ENCODE measurements around the gene AKAP14.
"Not testable (repeated sequence)": the region's sequence is repeated elsewhere in the genome, so short reads cannot be mapped to it uniquely, and the experiment has no call there.

AKAP14 gene

DNA sequence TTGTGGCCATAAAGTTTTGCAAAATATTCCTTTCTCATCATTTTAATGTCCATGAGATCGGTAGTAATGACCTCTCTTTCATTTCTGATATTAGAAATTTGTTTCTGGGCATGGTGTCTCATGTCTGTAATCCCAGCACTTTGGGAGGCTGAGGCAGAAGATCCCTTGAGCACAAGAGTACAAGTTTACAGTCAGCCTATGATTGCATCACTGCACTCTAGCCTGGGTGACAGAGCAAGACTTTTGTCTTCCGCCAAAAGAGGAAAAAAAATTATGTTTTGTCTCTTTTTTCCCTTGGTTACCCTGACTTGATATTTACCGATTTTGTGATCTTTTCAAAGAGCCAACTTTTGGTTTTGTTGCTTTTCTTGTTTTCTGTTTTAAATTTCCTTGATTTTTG, 58.7 kb downstream of the AKAP14 start:
- no peak overlapping the region for H3K27ac Mint-ChIP-seq
- peaks cover 28% of the 10 kb centered on the region for H3K27me3 Mint-ChIP-seq
- H3K4me1 Mint-ChIP-seq = peaks cover 31% of the 10 kb centered on the region
- no peak for DNase-seq
- no peak for ATAC-seq
- H3K4me3 Mint-ChIP-seq = peak overlapping the region in 1 of 2 donors; percentile 13
- H3K9me3 Mint-ChIP-seq = no peaks in the 10 kb centered on the region

DNA sequence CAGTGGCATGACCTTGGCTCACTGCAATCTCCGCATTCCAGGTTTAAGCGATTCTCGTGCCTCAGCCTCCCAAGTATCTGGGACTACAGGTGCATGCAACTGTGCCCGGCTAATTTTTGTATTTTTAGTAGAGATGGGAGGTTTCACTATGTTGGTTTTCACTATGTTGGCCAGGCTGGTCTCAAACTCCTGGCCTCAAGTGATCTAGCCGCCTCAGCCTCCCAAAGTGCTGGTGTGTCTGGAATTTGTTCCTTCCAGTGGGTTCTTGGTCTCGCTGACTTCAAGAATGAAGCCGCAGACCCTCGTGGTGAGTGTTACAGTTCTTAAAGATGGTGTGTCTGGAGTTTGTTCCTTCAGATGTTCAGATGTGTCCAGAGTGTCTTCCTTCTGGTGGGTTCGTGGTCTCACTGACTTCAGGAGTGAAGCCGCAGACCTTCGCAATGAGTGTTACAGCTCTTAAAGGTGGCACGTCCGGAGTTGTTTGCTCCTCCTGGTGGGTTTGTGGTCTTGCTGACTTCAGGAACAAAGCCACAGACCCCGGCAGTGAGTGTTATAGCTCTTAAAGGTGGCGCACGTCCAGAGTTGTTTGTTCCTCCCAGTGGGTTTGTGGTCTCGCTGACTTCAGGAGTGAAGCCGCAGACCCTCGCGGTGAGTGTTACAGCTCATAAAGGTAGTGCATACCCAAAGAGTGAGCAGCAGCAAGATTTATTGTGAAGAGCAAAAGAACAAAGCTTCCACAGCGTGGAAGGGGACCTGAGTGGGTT, 60.3 kb downstream of the AKAP14 start:
- Mint-ChIP-seq H3K4me3 (peak overlapping the region; percentile 24 to 25), H3K27me3 (peaks cover 42% of the 10 kb centered on the region), H3K27ac (peak overlapping the region in 1 of 2 donors; percentile 54), H3K4me1 (peaks cover 31% of the 10 kb centered on the region)
- DNase-seq (peak; percentile 65 to 85), ATAC-seq (peak; percentile 96)
- H3K9me3 Mint-ChIP-seq = not testable (repeated sequence)

DNA sequence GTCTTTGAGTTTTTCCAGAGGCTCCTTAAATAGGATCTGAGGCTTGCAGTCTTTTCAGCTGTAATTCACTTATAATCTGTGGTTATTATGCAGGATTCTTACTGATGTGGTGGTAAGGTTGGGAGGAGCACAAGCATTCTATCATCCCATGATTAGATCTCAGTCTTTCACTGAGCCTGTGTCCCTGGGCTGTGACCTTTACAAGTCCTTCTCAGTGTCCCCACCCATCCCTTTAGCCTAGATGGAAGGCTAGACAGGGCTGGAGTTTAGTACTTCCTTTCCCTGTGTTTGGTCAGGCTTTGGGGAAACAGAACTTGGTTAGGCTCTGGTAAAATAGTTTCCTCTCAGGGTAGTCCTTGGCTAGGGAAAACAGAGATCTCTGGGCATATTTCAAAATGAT, 64.9 kb downstream of the AKAP14 start:
- peaks cover 11% of the 10 kb centered on the region for H3K4me1 Mint-ChIP-seq
- no peak overlapping the region for H3K27ac Mint-ChIP-seq
- H3K27me3 Mint-ChIP-seq = peaks cover 28% of the 10 kb centered on the region
- no peak overlapping the region for H3K4me3 Mint-ChIP-seq
- no peak for DNase-seq
- no peaks in the 10 kb centered on the region for H3K9me3 Mint-ChIP-seq
- no peak for ATAC-seq

DNA sequence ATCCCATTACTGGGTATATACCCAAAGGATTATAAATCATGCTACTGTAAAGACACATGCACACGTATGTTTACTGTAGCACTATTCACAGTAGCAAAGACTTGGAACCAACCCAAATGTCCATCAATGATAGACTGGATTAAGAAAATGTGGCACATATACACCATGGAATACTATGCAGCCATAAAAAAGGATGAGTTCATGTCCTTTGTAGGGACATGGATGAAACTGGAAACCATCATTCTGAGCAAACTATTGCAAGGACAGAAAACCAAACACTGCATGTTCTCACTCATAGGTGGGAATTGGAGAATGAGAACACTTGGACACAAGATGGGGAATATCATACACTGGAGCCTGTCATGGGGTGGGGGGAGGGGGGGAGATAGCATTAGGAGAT, 71.1 kb downstream of the AKAP14 start:
- H3K4me3 Mint-ChIP-seq, H3K27ac Mint-ChIP-seq, ATAC-seq, H3K9me3 Mint-ChIP-seq, H3K27me3 Mint-ChIP-seq, DNase-seq, H3K4me1 Mint-ChIP-seq: not testable (repeated sequence)

Data from stimulated activated naive CD8-positive, alpha-beta T cell treated with anti-CD3 and anti-CD28 coated beads, Interleukin-15, amount 100 ng/mL, for 72 hours (primary cell).